GM12872 (cell line): ENCODE measurements around the gene TLCD2.

Experiments used
- TF ChIP-seq, protein P1 (sequence below): IDR thresholded peaks from 3 replicates; pipeline ENCODE4 v1.5.1; 2011; ENCODE audit warnings: low read depth, mild to moderate bottlenecking, low read length, moderate library complexity; ENCODE audit not compliant: insufficient read depth

Gene TLCD2, protein sequence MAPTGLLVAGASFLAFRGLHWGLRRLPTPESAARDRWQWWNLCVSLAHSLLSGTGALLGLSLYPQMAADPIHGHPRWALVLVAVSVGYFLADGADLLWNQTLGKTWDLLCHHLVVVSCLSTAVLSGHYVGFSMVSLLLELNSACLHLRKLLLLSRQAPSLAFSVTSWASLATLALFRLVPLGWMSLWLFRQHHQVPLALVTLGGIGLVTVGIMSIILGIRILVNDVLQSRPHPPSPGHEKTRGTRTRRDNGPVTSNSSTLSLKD

DNA sequence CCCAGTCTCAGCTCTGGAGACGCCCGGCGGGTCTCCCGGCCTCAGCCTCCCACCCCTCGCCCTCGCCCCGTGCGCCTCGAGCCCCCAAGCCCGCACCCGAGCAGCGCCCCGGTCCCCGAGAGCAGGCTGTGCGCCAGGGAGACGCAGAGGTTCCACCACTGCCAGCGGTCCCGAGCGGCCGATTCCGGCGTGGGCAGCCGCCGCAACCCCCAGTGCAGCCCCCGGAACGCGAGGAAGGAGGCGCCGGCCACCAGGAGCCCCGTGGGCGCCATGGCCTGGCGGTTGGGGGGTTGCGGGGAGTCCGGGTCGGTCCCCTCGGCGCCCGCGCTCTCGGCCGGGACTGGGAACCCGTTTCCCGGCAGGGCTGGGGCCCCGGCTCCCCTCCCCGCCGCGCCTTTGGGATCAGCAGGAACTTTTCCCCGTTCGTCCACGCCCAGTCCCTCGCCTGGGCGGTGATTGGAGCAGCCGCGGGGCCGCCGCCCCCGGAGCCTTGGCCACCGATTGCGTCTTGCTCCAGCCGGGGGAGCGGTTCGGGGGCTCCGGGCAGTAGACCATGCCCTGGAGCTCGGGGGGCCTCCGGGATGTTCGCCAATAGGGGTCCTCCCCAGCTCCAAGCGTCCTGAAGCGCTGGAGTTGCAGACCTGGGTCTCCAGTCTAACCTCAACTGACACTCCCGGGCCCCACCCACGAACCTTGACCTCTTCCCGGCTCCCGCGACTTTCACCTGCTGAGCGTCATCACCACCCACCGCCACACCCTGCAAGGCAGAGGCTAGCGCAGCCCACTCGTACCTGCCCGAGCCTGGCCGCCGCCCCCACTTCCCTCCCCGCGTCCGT, at the start of gene TLCD2:
TLCD2 (minus strand) TSS at position 407 of the 836 bp plus-strand sequence; CDS start at position 272, 135 bp downstream.
- TF ChIP-seq, protein P1, sequence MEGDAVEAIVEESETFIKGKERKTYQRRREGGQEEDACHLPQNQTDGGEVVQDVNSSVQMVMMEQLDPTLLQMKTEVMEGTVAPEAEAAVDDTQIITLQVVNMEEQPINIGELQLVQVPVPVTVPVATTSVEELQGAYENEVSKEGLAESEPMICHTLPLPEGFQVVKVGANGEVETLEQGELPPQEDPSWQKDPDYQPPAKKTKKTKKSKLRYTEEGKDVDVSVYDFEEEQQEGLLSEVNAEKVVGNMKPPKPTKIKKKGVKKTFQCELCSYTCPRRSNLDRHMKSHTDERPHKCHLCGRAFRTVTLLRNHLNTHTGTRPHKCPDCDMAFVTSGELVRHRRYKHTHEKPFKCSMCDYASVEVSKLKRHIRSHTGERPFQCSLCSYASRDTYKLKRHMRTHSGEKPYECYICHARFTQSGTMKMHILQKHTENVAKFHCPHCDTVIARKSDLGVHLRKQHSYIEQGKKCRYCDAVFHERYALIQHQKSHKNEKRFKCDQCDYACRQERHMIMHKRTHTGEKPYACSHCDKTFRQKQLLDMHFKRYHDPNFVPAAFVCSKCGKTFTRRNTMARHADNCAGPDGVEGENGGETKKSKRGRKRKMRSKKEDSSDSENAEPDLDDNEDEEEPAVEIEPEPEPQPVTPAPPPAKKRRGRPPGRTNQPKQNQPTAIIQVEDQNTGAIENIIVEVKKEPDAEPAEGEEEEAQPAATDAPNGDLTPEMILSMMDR, result no peak

DNA sequence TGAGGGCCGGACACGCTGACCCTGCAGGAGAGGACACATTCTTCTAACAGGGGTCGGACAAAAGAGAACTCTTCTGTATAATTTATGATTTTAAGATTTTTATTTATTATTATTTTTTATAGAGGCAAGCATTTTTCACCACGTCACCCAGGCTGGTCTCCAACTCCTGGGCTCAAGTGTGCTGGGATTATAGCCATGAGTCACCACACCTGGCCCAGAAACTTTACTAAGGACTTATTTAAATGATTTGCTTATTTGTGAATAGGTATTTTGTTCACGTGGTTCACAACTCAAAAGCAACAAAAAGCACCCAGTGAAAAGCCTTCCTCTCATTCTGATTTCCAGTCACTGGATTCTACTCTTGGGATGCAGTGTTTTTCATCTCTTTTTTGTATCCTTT, 49.4 kb upstream of the TLCD2 start:
- TF ChIP-seq, protein P1, result no peak

DNA sequence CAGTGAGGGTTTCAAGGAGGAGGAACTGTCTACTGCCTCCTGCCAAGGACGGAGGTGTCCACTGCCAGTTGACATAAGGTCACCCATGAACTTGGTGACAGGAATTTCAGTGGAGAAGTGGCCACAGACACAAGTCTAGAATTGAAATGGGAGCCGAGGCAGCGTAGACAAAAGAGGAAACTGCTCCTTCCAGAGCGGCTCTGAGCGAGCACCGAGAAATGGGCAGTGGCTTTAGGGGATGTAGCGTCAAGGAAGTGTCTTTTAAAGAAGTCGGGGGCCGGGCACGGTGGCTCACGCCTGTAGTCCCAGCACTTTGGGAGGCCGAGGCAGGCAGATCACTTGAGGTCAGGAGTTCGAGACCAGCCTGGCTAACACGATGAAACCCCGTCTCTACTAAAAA, 48.6 kb upstream of the TLCD2 start:
- TF ChIP-seq, protein P1, result no peak

DNA sequence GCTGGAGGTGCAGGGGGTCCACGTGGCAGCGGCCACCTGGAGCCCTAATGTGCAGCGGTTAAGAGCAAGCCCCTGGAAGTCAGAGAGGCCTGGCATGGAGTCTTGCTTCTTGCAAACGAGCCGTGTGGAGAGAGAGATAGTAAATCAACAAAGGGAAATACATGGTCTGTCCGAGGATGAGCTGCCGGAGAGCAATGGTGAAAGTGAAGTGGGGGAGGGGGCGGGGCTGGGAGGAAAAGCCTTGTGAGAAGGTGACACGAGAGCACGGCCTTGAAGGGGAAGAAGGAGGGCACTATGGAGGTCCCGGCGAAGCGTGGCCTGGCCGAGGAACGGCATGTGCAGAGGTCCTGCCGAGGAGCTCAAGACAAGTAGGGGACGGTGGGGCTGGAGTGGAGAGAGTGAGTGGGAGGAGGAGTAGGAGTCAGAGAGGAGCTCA, 45.7 kb upstream of the TLCD2 start:
- TF ChIP-seq, protein P1, result no peak

DNA sequence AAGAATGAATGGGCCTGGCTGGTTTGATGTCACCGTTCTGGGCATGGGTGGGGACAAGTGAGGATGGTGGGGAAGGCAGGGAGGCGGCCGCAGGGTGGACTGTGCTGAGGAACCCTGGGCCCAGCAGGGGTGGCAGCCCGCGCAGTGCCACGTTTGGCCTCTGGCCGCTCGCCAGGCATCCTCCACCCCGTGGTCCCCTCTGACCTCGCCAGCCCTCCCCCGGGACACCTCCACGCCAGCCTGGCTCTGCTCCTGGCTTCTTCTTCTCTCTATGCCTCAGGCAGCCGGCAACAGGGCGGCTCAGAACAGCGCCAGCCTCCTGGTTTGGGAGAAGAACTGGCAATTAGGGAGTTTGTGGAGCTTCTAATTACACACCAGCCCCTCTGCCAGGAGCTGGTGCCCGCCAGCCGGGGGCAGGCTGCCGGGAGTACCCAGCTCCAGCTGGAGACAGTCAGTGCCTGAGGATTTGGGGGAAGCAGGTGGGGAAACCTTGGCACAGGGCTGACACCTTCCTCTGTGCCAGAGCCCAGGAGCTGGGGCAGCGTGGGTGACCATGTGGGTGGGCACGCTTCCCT, 45.2 kb upstream of the TLCD2 start:
- TF ChIP-seq, protein P1, result no peak

DNA sequence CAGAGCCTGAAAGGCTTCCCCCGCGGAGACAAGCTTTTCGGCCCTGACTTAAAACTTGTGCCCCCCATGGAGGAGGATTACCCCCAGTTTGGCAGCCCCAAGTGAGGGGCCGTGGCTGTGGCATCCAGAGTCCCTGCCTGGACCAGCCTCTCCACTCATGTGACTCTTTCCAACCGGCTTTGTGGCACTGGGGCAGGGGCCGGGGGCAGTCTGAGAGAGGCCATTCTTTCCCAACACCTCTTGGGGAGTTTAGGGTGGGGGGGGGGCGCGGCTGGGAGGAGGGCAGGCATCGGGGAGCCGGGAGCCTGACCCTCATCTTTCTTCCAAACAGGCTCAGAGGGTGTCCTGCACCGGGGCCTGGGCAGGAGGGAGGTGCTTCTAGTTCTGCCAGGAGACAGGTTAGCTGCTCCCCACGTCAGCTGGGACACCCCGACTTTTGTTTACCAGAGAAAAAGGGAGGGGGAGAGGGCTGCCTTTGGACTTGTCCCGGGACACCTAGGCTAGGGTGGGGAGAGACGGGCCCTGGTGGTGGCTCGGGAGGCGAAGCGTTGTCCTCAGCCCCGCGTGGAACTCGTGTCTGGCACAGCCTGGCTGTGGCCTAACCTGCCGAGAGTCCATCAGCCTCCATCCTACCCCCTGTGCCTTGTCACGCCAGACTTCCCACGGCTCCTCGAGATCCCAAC, 44.4 kb upstream of the TLCD2 start:
- TF ChIP-seq, protein P1, result no peak
